PFSK-1 (cell line): ENCODE measurements around the gene CAMK4.

Source experiments
- FOXP2 ChIP-seq: optimal IDR thresholded peaks from 2 replicates; pipeline ENCODE3; 2011; ENCODE audit warnings: borderline replicate concordance, control low read depth, inconsistent platforms; ENCODE audit not compliant: insufficient read depth; ENCODE audit errors: extremely low read length, extremely low read depth
- POLR2AphosphoS5 ChIP-seq: IDR thresholded peaks from 2 replicates; pipeline ENCODE4 v1.6.1; 2012; ENCODE audit warnings: low read depth, mild to moderate bottlenecking, control low read depth, low read length, moderate library complexity
- REST ChIP-seq, 2 experiments: IDR thresholded peaks; 2 replicates each; pipeline versions ENCODE4 v1.6.1 to v1.8.0; 2011 to 2012; ENCODE audit warnings: low read depth in 2 of 2, low read length in 2 of 2, control low read depth in 1 of 2, inconsistent platforms in 1 of 2, mild to moderate bottlenecking in 1 of 2, moderate library complexity in 1 of 2; ENCODE audit not compliant: insufficient read depth in 1 of 2
- SIN3A ChIP-seq: IDR thresholded peaks from 2 replicates; pipeline ENCODE4 v1.6.1; 2012; ENCODE audit warnings: mild to moderate bottlenecking, low read length, moderate library complexity, borderline replicate concordance; ENCODE audit not compliant: insufficient read depth
- TAF1 ChIP-seq: IDR thresholded peaks from 2 replicates; pipeline ENCODE4 v1.6.1; 2012; ENCODE audit warnings: low read length, control low read depth, borderline replicate concordance; ENCODE audit not compliant: insufficient read depth

The CAMK4 gene

GRCh38 chr5:111225926-111226325 is 1.7 kb downstream of the CAMK4 start:
- TF ChIP-seq REST (IDR thresholded peaks at IDR 0.05; ENCODE audit: insufficient read depth in 1 of 2, low read depth in 2 of 2, low read length in 2 of 2): no peak
- TF ChIP-seq TAF1: no peak
- no peak for TF ChIP-seq SIN3A
- TF ChIP-seq FOXP2: no peak
- no peak for TF ChIP-seq POLR2AphosphoS5

GRCh38 chr5:111226556-111226955 is 2.4 kb downstream of the CAMK4 start:
- TF ChIP-seq TAF1: no peak
- TF ChIP-seq SIN3A: no peak
- no peak for TF ChIP-seq FOXP2
- no peak for TF ChIP-seq POLR2AphosphoS5
- no peak for TF ChIP-seq REST (IDR thresholded peaks at IDR 0.05; ENCODE audit: insufficient read depth in 1 of 2, low read depth in 2 of 2, low read length in 2 of 2)

GRCh38 chr5:111227226-111227782 is 3.1 kb downstream of the CAMK4 start:
- no peak for TF ChIP-seq TAF1
- TF ChIP-seq POLR2AphosphoS5: no peak
- TF ChIP-seq FOXP2: no peak
- TF ChIP-seq REST (IDR thresholded peaks at IDR 0.05; ENCODE audit: insufficient read depth in 1 of 2, low read depth in 2 of 2, low read length in 2 of 2): no peak
- no peak for TF ChIP-seq SIN3A

- TF ChIP-seq TAF1 (no peak), FOXP2 (no peak), REST (IDR thresholded peaks at IDR 0.05; ENCODE audit: insufficient read depth in 1 of 2, low read depth in 2 of 2, low read length in 2 of 2) (no peak), POLR2AphosphoS5 (no peak), SIN3A (no peak)
These were observed 3.6 kb downstream of the CAMK4 start for GRCh38 chr5:111227801-111228200.
